CD14-positive monocyte (primary cell): ENCODE results near the gene CD74. TPM values are rescaled to one million over a fixed set of nuclear protein-coding genes. Genes with fewer than 3 reads are reported as not detected.
A peak's percentile ranks its signal among the peaks of the same experiment; 100 is the strongest.

Experiments used
- DNase-seq, 3 donors: peaks; one replicate each; pipeline ENCODE4 v3.0.0-alpha.2; 2011 to 2022
- H2AFZ ChIP-seq: 2 replicates; pipeline ENCODE4 v1.6.0; 2012; ENCODE audit warnings: mild to moderate bottlenecking, low read depth, low read length, inconsistent platforms; ENCODE audit not compliant: insufficient read depth, poor library complexity, severe bottlenecking
- H3K27ac ChIP-seq, 2 donors: 1 replicate in 1 of 2; 2 replicates in 1 of 2; pipeline ENCODE4 v1.5.1; 2012 to 2013; ENCODE audit warnings: low read length in 2 of 2, control low read depth in 1 of 2, inconsistent platforms in 1 of 2, low read depth in 1 of 2, mild to moderate bottlenecking in 1 of 2
- H3K27me3 ChIP-seq, 2 donors: one replicate each; pipeline versions ENCODE4 v1.6.0 to v1.6.1; 2011 to 2013; ENCODE audit warnings: low read length in 2 of 2; ENCODE audit not compliant: control insufficient read depth in 2 of 2, insufficient read depth in 2 of 2
- H3K36me3 ChIP-seq, 2 donors: replicated peaks in 1 of 2; 1 replicate in 1 of 2; 2 replicates in 1 of 2; pipeline versions ENCODE4 v1.5.1 to v1.6.1; 2012 to 2013; ENCODE audit warnings: low read length in 2 of 2, control low read depth in 1 of 2, inconsistent platforms in 1 of 2, mild to moderate bottlenecking in 1 of 2; ENCODE audit not compliant: insufficient read depth in 2 of 2, control insufficient read depth in 1 of 2
- H3K4me1 ChIP-seq, 2 donors: 1 replicate in 1 of 2; 2 replicates in 1 of 2; pipeline versions ENCODE4 v1.5.1 to v1.6.1; 2012 to 2013; ENCODE audit warnings: low read length in 2 of 2, control low read depth in 1 of 2, inconsistent platforms in 1 of 2, mild to moderate bottlenecking in 1 of 2, moderate library complexity in 1 of 2; ENCODE audit not compliant: insufficient read depth in 2 of 2, control insufficient read depth in 1 of 2
- H3K4me2 ChIP-seq: replicated peaks from 2 replicates; pipeline ENCODE3; 2012; ENCODE audit warnings: low read length, moderate library complexity, mild to moderate bottlenecking; ENCODE audit not compliant: poor library complexity, severe bottlenecking; ENCODE audit errors: extremely low read depth
- H3K4me3 ChIP-seq, 3 experiments: fragments of 200-600 bp in 1 of 3; sonication (generic) in 1 of 3; replicated peaks in 1 of 3; 1 replicate in 2 of 3; 2 replicates in 1 of 3; pipeline ENCODE4 v1.5.1; 2011 to 2013; ENCODE audit warnings: low read length in 3 of 3, mild to moderate bottlenecking in 3 of 3, control low read depth in 2 of 3, low read depth in 2 of 3, inconsistent platforms in 1 of 3, moderate library complexity in 1 of 3
- H3K79me2 ChIP-seq: 2 replicates; pipeline ENCODE4 v1.6.0; 2012; ENCODE audit warnings: mild to moderate bottlenecking, control low read depth, inconsistent platforms, low read length, moderate library complexity; ENCODE audit not compliant: insufficient read depth
- H3K9ac ChIP-seq: 2 replicates; pipeline ENCODE4 v1.6.0; 2017; ENCODE audit warnings: low read length, mild to moderate bottlenecking; ENCODE audit not compliant: insufficient read depth, poor library complexity, severe bottlenecking
- H3K9me3 ChIP-seq, 2 donors: replicated peaks in 1 of 2; 1 replicate in 1 of 2; 2 replicates in 1 of 2; pipeline versions ENCODE4 v1.5.1 to v1.6.1; 2012 to 2013; ENCODE audit warnings: low read length in 2 of 2, control low read depth in 1 of 2; ENCODE audit not compliant: control insufficient read depth in 1 of 2, insufficient read depth in 1 of 2
- H4K20me1 ChIP-seq: 2 replicates; pipeline ENCODE4 v1.6.0; 2012; ENCODE audit warnings: mild to moderate bottlenecking, low read length, control low read depth, moderate library complexity; ENCODE audit not compliant: insufficient read depth
- H3K27ac Mint-ChIP-seq, 7 donors: one replicate each; pipeline ENCODE4 v1.8.0; 2020; ENCODE audit warnings: mild to moderate bottlenecking in 7 of 7, mixed read lengths in 7 of 7, moderate library complexity in 6 of 7, inconsistent platforms in 2 of 7
- H3K27me3 Mint-ChIP-seq, 3 donors: one replicate each; pipeline ENCODE4 v1.8.0; 2021 to 2022; ENCODE audit warnings: low read depth in 3 of 3, mild to moderate bottlenecking in 3 of 3, mixed read lengths in 3 of 3, moderate library complexity in 3 of 3, inconsistent platforms in 1 of 3
- H3K36me3 Mint-ChIP-seq, 2 donors: one replicate each; pipeline ENCODE4 v1.8.0; 2020; ENCODE audit warnings: mixed read lengths in 2 of 2, inconsistent platforms in 1 of 2, mild to moderate bottlenecking in 1 of 2
- H3K4me1 Mint-ChIP-seq: one replicate; pipeline ENCODE4 v1.8.0; 2020; ENCODE audit warnings: mild to moderate bottlenecking, mixed read lengths
- H3K4me3 Mint-ChIP-seq, 2 donors: one replicate each; pipeline ENCODE4 v1.8.0; 2020; ENCODE audit warnings: mild to moderate bottlenecking in 2 of 2, mixed read lengths in 2 of 2, moderate library complexity in 1 of 2
- H3K9me3 Mint-ChIP-seq, 7 donors: one replicate each; pipeline ENCODE4 v1.8.0; 2020 to 2022; ENCODE audit warnings: mixed read lengths in 7 of 7, mild to moderate bottlenecking in 6 of 7, moderate library complexity in 6 of 7, inconsistent platforms in 2 of 7
- CTCF ChIP-seq: fragments of 200-600 bp; IDR thresholded peaks from one replicate; pipeline ENCODE4 v1.8.0; 2022; ENCODE audit warnings: antibody characterized with exemption, mild to moderate bottlenecking
- whole genome bisulfite sequencing: methylation state at CpG from one replicate; pipeline ENCODE4 v1.1.5; 2013; ENCODE audit warnings: missing lambda C conversion rate; ENCODE audit not compliant: insufficient coverage; 5-methylcytosine and 5-hydroxymethylcytosine counted together
- intact Hi-C, 2 donors: fragments of 100-400 bp; cut with micrococcal nuclease; formaldehyde crosslinking; loops; one replicate each; pipeline versions ENCODE4 v1.15.0 to v1.15.1; 2023
- polyA plus RNA-seq, 3 donors: library from polyadenylated mRNA; depleted of rRNA in 1 of 3; unstranded in 2 of 3; stranded (reverse) in 1 of 3; fragments of 300-500 nt in 2 of 3; fragments of >200 nt in 1 of 3; fragmentation: Illumina TruSeq in 2 of 3; gene quantifications; 1 replicate in 2 of 3; 2 replicates in 1 of 3; pipeline ENCODE4 v1.2.3, GENCODE V29; 2012 to 2021

CD74 gene
- polyA plus RNA-seq, 3 donors: 3,498 to 7,550 (median 4,939) TPM

- H3K79me2 ChIP-seq: peaks cover 21% of the 10 kb centered on the region
- H3K36me3 ChIP-seq: peaks cover 79 to 88% of the 10 kb centered on the region in 2 donors
- H3K4me3 ChIP-seq: no peak overlapping the region
- Mint-ChIP-seq H3K27me3 (peaks cover 0 to 3% (median 2%) of the 10 kb centered on the region in 3 donors), H3K9me3 (no peaks in the 10 kb centered on the region), H3K4me3 (no peak overlapping the region), H3K36me3 (peaks cover 73 to 96% of the 10 kb centered on the region in 2 donors), H3K27ac (peak overlapping the region; percentile 28 to 90 (median 84)), H3K4me1 (peaks cover 8% of the 10 kb centered on the region)
- H3K27me3 ChIP-seq: no peaks in the 10 kb centered on the region
- H3K27ac ChIP-seq: peak overlapping the region; percentile 50 to 52
- 0% methylated on average over 1 of the region's 3 CpGs for WGBS
- intact Hi-C loops: loop anchor here in 1 of 2 donors (5.0 kb wide), 1 partner anchor 41 kb away; no protein-coding TSS in a partner anchor
- no peak overlapping the region for H3K9ac ChIP-seq
- H3K4me1 ChIP-seq: peaks cover 0 to 4% of the 10 kb centered on the region in 2 donors
- DNase-seq: peak in 1 of 3 donors; percentile 20
- no peak overlapping the region for H3K4me2 ChIP-seq
- no peaks in the 10 kb centered on the region for H3K9me3 ChIP-seq
- no peak for TF ChIP-seq CTCF
- H2AFZ ChIP-seq: no peak overlapping the region
- H4K20me1 ChIP-seq: peaks cover 100% of the 10 kb centered on the region
Observed at GRCh38 chr5:150401076-150401375, 11.7 kb downstream of the CD74 start.

GRCh38 chr5:150400316-150401075 is 12.2 kb downstream of the CD74 start:
- H3K36me3 ChIP-seq: peaks cover 78 to 88% of the 10 kb centered on the region in 2 donors
- Mint-ChIP-seq H3K4me3 (no peak overlapping the region), H3K9me3 (no peaks in the 10 kb centered on the region), H3K27me3 (peaks cover 0 to 3% (median 2%) of the 10 kb centered on the region in 3 donors), H3K4me1 (peaks cover 8% of the 10 kb centered on the region), H3K36me3 (peaks cover 74 to 96% of the 10 kb centered on the region in 2 donors), H3K27ac (peak overlapping the region; percentile 73 to 90 (median 84))
- H3K9ac ChIP-seq: no peak overlapping the region
- H3K4me3 ChIP-seq: no peak overlapping the region
- H3K27me3 ChIP-seq: no peaks in the 10 kb centered on the region
- H3K79me2 ChIP-seq: peaks cover 16% of the 10 kb centered on the region
- H3K9me3 ChIP-seq: no peaks in the 10 kb centered on the region
- DNase-seq: peak in 1 of 3 donors; percentile 10
- no peak overlapping the region for H3K4me2 ChIP-seq
- intact Hi-C loops: loop anchor here in 1 of 2 donors (5.0 kb wide), 1 partner anchor 42 kb away; no protein-coding TSS in a partner anchor
- H3K27ac ChIP-seq: peak overlapping the region; percentile 50 to 52
- peaks cover 100% of the 10 kb centered on the region for H4K20me1 ChIP-seq
- no peak overlapping the region for H2AFZ ChIP-seq
- no peaks in the 10 kb centered on the region for H3K4me1 ChIP-seq
- WGBS: 71% methylated on average over 9 of the region's 12 CpGs
- no peak for TF ChIP-seq CTCF
